GM18861 (cell line): ENCODE data around the gene TSFM.

Experiments
- ATAC-seq: cut with Tn5 transposase; IDR thresholded peaks from one replicate; pipeline ENCODE4 v1.9.1; 2021; ENCODE audit not compliant: unreplicated experiment

The TSFM gene

GRCh38 chr12:57782608-57783465 is at the start of gene TSFM:
Gene TSFM (plus strand): TSS chr12:57782787. CDS start chr12:57782802, 15 bp downstream.
- ATAC-seq: peak; percentile 78

GRCh38 chr12:57733928-57734327 is 48.7 kb upstream of the TSFM start:
- ATAC-seq: no peak

GRCh38 chr12:57734591-57734990 is 48.0 kb upstream of the TSFM start:
- ATAC-seq: no peak

- ATAC-seq: no peak
Observed at GRCh38 chr12:57735198-57735855, 47.3 kb upstream of the TSFM start.

- no peak for ATAC-seq
Observed at GRCh38 chr12:57735952-57736740, 46.4 kb upstream of the TSFM start.

- no peak for ATAC-seq
Observed at GRCh38 chr12:57736741-57737466, 45.7 kb upstream of the TSFM start.

GRCh38 chr12:57737467-57738460 is 44.8 kb upstream of the TSFM start:
- no peak for ATAC-seq

- ATAC-seq: no peak
Observed at GRCh38 chr12:57738661-57739237, 43.8 kb upstream of the TSFM start, which contains the start of gene AGAP2. Gene AGAP2 (minus strand): TSS chr12:57738742. CDS start chr12:57738246, 496 bp downstream.

- ATAC-seq: no peak
Observed at GRCh38 chr12:57739387-57739786, 43.2 kb upstream of the TSFM start.

- ATAC-seq: no peak
Observed at GRCh38 chr12:57739914-57740538, 42.6 kb upstream of the TSFM start.

- ATAC-seq: no peak
Observed at GRCh38 chr12:57740656-57741412, 41.8 kb upstream of the TSFM start.

GRCh38 chr12:57741413-57741789 is 41.2 kb upstream of the TSFM start:
- no peak for ATAC-seq

- peak; percentile 60 for ATAC-seq
Observed at GRCh38 chr12:57741844-57742738, 40.5 kb upstream of the TSFM start.

GRCh38 chr12:57743769-57744168 is 38.8 kb upstream of the TSFM start:
- no peak for ATAC-seq

GRCh38 chr12:57744194-57744776 is 38.3 kb upstream of the TSFM start:
- ATAC-seq: peak; percentile 9

- ATAC-seq: peak; percentile 68
Observed at GRCh38 chr12:57744777-57745484, 37.7 kb upstream of the TSFM start, which contains the start of gene TSPAN31. Gene TSPAN31 (plus strand): TSS chr12:57745039. CDS start chr12:57745155, 116 bp downstream.
